SK-N-MC (cell line): ENCODE results near the gene CRLF3.

ENCODE experiments used
- EZH2 ChIP-seq: fragments of 200-600 bp; sonication (generic); IDR thresholded peaks from one replicate; pipeline ENCODE4 v1.6.1; 2017; ENCODE audit warnings: antibody characterized with exemption
- POLR2AphosphoS5 ChIP-seq: IDR thresholded peaks from 2 replicates; pipeline ENCODE4 v1.6.1; 2012; ENCODE audit warnings: mild to moderate bottlenecking, low read depth, low read length, borderline replicate concordance

DNA sequence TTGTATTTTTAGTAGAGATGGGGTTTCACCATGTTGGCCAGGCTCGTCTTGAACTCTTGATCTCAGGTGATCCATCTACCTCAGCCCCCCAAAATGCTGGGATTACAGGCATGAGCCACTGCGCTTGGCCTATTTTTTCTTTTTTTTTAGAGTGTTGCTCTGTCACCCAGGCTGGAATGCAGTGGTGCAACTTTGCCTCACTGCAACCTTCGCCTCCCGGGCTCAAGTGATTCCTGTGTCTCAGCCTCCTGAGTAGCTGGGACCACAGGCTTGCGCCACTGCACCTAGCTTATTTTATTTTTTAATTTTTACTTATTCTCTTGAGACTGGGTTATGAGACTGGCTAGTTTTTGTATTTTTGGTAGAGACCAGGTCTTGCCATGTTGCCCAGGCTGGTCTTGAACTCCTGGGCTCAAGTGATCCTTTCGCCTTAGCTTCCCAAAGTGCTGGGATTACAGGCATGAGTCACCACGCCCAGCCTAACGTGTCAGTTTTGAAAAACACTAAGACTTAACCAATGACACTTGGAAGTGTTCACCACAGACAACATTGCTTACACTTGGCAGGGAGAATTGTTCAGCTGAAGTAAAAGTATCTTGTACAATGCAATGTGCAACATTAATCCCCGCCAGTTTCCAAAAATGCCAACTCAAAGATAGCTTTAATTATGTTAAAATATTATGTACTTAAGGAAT lies 34.2 kb upstream of the CRLF3 start:
- TF ChIP-seq EZH2 (no peak), POLR2AphosphoS5 (no peak)
